T-helper 2 cell treated with Interferon-gamma antibody and Interleukin-4, amounts not matched to agents 5 μg/mL and 100 μg/mL, for 36 hours (primary cell): ENCODE results near the gene EWSR1.

Experiments
- DNase-seq: peaks from one replicate; pipeline ENCODE4 v3.0.0; 2021; ENCODE audit warnings: low spot score
- H3K27ac Mint-ChIP-seq: one replicate; pipeline ENCODE4 v1.8.0; 2021; ENCODE audit warnings: mild to moderate bottlenecking, mixed read lengths
- H3K27me3 Mint-ChIP-seq: one replicate; pipeline ENCODE4 v1.8.0; 2021; ENCODE audit warnings: low read depth, mixed read lengths
- H3K36me3 Mint-ChIP-seq: one replicate; pipeline ENCODE4 v1.8.0; 2021; ENCODE audit warnings: low read depth, mixed read lengths
- H3K4me1 Mint-ChIP-seq: one replicate; pipeline ENCODE4 v1.8.0; 2021; ENCODE audit warnings: low read depth, mixed read lengths
- H3K4me3 Mint-ChIP-seq: one replicate; pipeline ENCODE4 v1.8.0; 2022; ENCODE audit warnings: mild to moderate bottlenecking, moderate library complexity, mixed read lengths
- H3K9me3 Mint-ChIP-seq: one replicate; pipeline ENCODE4 v1.8.0; 2021; ENCODE audit warnings: mixed read lengths

Gene EWSR1

DNA sequence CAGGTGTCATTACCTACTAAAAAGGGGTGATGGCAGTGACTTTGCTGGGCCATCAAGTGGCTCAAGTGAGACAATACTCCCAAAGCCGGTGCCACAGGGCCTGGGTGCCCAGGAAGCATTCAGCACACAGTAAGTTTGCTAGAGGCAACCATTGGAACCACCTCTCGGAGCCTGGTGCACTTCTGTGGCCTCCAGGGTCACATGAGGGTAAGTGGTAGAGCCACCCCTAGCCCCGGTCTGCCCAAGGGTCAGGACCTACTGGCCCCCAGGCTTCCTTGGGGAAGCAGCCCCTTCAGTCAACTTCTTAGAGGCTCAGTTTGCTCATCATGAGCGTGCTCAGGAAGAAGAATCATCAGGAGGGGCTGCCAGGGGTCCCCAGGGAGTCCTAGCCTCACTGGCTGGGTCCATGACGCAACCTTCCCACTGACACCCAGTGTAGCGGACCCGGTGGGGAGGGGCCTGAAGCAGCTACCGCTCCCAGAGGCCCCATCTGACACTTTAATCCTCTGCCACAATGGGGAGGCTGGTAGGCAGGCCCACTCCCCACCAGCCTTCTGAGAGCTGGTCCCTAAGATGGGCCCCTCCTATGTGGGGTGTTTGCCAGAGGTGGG, 64.9 kb downstream of the EWSR1 start:
- Mint-ChIP-seq H3K9me3 (no peaks in the 10 kb centered on the region), H3K27ac (no peak overlapping the region), H3K4me3 (no peak overlapping the region), H3K36me3 (peaks cover 24% of the 10 kb centered on the region), H3K27me3 (no peaks in the 10 kb centered on the region), H3K4me1 (no peaks in the 10 kb centered on the region)
- DNase-seq, result no peak

DNA sequence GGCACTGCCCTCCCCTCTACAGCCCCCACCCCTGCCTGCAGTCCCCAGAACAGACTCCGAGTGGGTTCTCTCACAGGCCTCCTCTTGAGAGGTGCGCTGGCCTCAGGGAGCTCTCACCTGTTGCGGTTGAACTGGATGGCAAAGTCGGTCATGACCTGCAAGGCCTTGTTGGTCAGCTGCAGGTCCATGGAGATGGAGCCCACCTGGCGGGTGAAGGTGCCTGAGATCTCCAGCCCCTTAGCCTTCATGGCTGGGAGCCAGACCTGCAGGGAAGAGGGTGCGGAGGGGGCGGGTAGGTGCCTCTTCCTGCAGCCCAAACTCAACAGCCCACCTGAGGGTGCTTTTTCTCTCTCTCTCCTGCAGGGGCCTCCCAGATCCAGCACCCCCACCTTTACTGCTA, 66.1 kb downstream of the EWSR1 start:
- DNase-seq, result no peak
- H3K27ac Mint-ChIP-seq, result no peak overlapping the region
- H3K9me3 Mint-ChIP-seq, result no peaks in the 10 kb centered on the region
- no peaks in the 10 kb centered on the region for H3K27me3 Mint-ChIP-seq
- H3K4me1 Mint-ChIP-seq, result no peaks in the 10 kb centered on the region
- peaks cover 32% of the 10 kb centered on the region for H3K36me3 Mint-ChIP-seq
- no peak overlapping the region for H3K4me3 Mint-ChIP-seq

DNA sequence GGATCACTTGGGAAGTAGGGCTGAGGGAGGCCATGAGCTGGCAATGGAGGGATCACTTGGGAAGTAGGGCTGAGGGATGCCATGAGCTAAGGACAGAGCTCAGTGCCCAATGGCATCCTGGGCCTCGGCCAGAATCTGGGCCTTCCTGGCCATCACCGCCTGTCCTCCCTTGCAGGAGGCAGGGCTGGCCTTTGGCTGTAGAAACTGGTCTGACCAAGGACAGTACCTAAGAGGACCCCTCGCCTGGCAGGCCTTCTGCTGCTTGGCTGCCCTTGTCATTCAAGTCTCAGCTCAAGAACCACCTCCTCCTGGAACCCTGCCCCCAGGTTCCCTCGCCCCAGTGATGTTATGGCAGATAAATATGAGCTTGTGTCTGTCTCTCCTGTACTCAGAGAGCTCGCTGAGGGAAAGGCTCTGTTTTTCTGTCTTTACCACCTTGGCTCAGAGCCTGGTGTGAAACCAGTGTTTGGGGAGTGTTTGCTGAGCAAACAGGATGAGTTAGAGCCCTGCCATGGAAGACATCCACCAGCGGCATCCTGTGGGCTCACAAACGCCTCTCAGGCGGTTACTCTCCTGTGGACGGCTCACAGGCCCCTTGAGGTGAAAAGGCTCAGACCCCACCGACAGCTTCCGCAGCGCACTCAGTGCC, 66.8 kb downstream of the EWSR1 start:
- Mint-ChIP-seq H3K27me3 (no peaks in the 10 kb centered on the region), H3K4me3 (no peak overlapping the region), H3K4me1 (no peaks in the 10 kb centered on the region), H3K9me3 (no peaks in the 10 kb centered on the region), H3K27ac (no peak overlapping the region), H3K36me3 (peaks cover 35% of the 10 kb centered on the region)
- DNase-seq, result no peak

DNA sequence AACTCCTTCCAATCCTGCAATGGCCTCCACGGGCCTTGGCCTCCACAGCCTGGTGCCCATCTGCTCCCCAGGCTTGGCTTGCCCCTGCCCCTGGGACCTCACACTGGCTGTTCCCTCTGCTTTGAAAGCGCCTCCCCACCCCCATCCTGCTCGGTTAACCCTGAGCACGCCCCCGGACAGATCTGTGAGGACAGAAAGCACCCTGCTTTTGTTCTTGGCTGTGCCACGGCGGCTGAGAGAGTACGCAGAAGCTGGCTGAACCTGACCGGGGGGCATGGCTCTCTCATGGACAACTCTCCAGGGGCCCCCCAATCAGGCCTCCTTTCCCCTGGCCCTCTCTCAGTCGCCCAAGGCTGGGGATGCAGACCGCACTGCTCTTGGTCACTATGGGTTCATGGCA, 67.6 kb downstream of the EWSR1 start:
- Mint-ChIP-seq H3K4me3 (no peak overlapping the region), H3K36me3 (peaks cover 33% of the 10 kb centered on the region), H3K9me3 (no peaks in the 10 kb centered on the region), H3K4me1 (no peaks in the 10 kb centered on the region), H3K27me3 (no peaks in the 10 kb centered on the region), H3K27ac (no peak overlapping the region)
- no peak for DNase-seq

DNA sequence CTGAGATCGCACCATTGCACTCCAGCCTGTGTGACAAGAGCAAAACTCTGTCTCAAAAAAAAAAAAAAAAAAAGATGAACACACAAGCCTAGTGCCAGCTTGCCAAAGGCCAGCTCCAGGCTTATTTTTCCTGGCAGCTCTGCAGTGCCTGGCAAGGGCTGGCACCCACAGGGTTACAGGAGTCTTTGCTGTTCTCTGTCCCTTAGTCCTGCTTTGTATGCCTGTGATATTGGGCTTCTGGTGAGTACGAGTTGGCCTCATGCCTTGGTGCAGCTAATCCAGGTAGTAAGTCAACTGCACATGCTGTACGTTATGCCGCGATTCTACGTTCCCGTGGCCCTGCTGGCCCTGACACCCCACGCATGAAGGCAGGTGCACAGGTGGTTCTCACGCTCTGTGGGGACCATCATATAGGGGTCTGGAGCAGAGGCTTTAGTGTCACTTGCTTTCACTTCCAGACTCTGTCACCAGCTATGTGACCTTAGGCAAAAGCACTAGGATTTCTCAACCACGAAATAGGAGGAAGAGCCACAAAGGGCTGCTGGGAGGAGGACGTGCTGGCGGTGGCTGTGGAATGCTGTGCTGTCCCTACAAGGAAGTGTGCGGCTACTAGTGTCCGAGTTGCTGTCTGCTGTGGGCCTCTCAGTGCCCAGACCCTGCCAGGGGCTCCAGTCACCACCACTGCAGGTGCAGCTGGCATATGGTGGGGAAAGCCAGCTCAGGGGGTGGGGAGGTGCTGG, 68.9 kb downstream of the EWSR1 start:
- Mint-ChIP-seq H3K9me3 (no peaks in the 10 kb centered on the region), H3K36me3 (peaks cover 35% of the 10 kb centered on the region), H3K27me3 (no peaks in the 10 kb centered on the region), H3K27ac (no peak overlapping the region), H3K4me1 (no peaks in the 10 kb centered on the region), H3K4me3 (no peak overlapping the region)
- DNase-seq, result no peak

DNA sequence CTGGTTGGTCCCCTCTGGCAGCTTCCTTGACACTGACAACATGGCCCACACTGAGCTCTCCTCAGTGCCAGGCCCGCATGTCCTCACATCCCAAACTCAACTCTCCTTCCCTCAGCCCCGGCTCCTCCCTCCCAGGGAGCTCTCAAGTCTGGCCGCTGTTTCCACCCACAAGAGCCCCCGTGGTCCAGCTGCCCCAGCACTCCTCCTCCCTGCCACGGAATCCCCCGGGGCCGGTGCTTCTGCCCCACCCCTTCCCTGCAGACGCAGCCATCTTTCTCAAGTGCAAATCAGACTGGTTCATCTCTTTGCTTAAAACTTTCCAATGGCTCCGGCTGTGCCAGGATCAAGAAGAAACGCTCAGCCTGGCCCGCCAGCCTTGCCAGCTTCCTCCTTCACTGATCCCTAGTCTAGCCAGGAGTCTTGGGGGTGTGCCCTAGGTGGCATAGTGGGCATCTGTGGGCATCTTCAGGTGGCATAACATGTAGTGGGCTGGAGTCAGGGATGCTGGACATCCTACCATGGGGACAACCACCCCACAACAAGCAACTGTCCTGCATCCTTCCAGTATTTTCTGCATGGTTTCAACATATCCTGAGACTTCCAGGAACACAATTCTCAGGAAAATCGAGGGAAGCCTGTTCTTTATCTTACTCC, 69.7 kb downstream of the EWSR1 start:
- Mint-ChIP-seq H3K27me3 (no peaks in the 10 kb centered on the region), H3K4me3 (no peak overlapping the region), H3K36me3 (peaks cover 38% of the 10 kb centered on the region), H3K4me1 (no peaks in the 10 kb centered on the region), H3K9me3 (no peaks in the 10 kb centered on the region), H3K27ac (no peak overlapping the region)
- DNase-seq, result no peak

DNA sequence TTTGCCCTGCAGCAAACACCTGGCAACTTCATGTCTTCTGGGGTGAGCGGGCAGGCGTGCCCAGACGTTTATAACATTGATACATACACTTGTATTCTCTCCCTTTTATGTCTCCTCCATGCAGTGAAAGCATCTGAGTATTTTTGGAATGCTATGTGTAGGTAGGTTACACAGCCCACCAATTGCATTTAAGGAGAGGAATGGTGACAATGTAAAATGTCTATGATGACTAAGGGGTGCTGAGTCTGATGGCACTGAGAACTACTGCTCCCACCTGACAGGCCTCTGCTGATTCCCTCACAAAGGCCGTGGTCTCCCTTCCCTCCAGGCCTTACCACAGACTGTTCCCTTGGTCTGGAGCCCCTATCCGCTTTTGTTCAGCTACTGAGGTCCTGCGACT, 70.3 kb downstream of the EWSR1 start:
- H3K4me3 Mint-ChIP-seq, result no peak overlapping the region
- H3K4me1 Mint-ChIP-seq, result no peaks in the 10 kb centered on the region
- no peaks in the 10 kb centered on the region for H3K9me3 Mint-ChIP-seq
- peaks cover 40% of the 10 kb centered on the region for H3K36me3 Mint-ChIP-seq
- no peak for DNase-seq
- H3K27ac Mint-ChIP-seq, result no peak overlapping the region
- H3K27me3 Mint-ChIP-seq, result no peaks in the 10 kb centered on the region

DNA sequence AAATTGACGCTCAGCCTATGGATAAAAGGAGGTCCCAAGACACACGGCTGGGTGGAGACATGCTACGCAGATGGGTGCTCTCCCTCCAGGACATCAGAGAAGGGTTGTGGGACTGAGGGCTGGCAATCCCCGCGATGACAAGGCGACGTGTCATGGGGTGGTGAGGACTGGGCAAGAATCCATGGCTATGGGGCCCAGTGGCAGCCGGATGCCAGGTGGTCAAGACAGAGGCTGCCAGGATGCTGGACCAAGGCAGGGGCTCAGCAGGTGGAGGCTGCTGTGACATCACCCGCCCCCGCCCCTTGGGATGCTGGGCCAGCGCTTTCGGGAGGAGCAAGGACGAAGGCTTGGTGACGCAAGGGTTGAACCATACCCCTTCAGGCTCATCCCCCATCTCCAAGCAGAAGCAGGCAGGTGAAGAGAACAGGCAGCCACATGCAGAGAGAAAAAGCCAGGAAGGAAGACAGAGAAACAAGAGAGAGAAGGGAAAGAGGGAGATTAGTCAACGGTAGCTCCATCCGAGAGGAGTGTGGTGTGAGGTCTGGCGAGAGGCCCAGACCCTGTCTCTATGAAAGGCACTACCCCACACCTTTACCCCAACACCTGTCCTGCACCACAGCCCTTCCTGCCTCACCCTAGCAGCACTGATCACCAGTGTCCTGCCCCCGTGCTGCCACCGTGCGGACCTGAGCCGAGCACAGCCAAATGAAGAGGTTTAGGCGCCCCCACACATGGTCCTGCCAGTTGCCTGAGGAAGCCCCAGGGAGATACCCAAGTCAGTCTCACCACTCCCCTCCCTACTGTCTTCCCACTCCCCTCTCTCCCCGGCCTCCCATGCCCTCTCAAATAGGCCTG, 71.5 kb downstream of the EWSR1 start:
- no peak for DNase-seq
- H3K36me3 Mint-ChIP-seq, result peaks cover 42% of the 10 kb centered on the region
- H3K27ac Mint-ChIP-seq, result no peak overlapping the region
- H3K4me1 Mint-ChIP-seq, result no peaks in the 10 kb centered on the region
- no peak overlapping the region for H3K4me3 Mint-ChIP-seq
- no peaks in the 10 kb centered on the region for H3K27me3 Mint-ChIP-seq
- no peaks in the 10 kb centered on the region for H3K9me3 Mint-ChIP-seq

DNA sequence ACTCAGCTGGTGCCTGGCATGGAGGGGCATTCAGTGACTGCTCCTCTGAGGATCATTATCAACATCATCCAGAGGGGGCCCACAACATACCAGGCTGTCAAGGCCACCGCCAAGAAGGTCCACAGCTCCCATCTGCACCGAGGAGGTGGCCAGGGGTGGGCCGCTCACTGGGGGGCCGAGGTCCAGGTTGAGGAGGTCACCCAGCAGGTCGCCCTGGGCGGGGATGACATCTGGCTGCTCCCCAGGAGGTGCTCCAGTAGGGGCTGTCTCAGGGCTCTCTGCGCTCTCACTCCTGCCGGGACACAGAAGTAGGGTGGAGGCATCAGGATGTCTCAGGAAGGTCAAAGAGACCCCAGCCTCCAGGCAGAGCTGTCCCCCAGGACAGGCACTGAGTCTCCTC, 72.5 kb downstream of the EWSR1 start:
- Mint-ChIP-seq H3K9me3 (no peaks in the 10 kb centered on the region), H3K36me3 (peaks cover 42% of the 10 kb centered on the region), H3K4me3 (no peak overlapping the region), H3K4me1 (no peaks in the 10 kb centered on the region), H3K27me3 (no peaks in the 10 kb centered on the region), H3K27ac (no peak overlapping the region)
- no peak for DNase-seq

DNA sequence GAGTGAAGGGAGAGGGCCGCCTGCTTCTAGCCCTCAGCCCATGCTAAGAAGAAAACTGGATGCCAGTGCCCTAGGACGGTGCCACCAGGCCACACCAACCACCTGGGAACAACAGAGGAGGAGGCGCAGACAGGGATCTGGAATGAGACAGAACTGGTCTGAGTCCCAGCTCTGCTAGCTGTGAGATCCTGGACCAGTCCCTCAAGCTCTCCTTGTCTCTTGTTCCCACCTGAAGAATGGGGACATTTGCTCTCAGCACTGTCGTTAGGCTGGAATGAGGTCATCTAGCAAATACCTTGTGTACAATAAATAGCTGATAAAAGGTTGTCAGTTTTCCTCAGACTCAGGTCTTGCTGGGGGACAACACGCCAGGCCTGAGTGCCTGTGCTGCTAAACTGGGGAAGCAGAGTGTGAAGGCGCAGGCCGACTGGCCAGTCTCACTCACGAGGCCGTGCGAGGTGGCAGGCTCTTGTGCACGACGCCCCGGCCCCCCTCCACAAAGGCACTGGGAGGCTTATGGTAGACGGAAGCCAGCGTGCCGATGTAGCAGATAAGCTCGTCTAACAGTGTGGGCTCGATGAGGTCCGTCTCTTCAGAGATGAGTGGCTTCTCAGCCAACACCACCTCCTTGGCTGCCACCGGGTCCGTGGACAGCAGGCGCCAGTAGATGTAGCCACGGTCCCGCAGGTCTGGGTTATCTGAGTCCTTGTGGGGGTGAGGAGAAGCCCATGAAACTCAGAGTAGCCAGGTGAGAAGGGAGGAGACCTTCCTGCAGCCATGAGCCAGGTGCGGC, 73.2 kb downstream of the EWSR1 start:
- Mint-ChIP-seq H3K4me3 (no peak overlapping the region), H3K36me3 (peaks cover 42% of the 10 kb centered on the region), H3K27ac (no peak overlapping the region), H3K9me3 (no peaks in the 10 kb centered on the region), H3K27me3 (no peaks in the 10 kb centered on the region), H3K4me1 (no peaks in the 10 kb centered on the region)
- DNase-seq, result no peak

DNA sequence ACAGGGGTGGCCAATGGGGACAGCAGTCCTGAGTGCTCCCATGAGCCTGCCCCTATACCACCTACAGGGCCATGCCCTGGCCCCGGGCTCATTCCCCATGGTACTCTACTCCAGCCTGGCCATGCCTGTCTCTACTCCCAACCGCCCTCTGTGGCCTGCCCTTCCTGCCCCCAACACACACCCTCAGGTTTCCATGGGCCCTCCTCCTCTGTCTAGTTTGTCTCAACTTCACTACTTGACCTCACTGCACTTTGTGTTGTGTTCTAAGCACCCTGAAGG, 73.7 kb downstream of the EWSR1 start:
- no peaks in the 10 kb centered on the region for H3K27me3 Mint-ChIP-seq
- H3K36me3 Mint-ChIP-seq, result peaks cover 43% of the 10 kb centered on the region
- no peak for DNase-seq
- H3K27ac Mint-ChIP-seq, result no peak overlapping the region
- no peak overlapping the region for H3K4me3 Mint-ChIP-seq
- no peaks in the 10 kb centered on the region for H3K9me3 Mint-ChIP-seq
- H3K4me1 Mint-ChIP-seq, result no peaks in the 10 kb centered on the region

DNA sequence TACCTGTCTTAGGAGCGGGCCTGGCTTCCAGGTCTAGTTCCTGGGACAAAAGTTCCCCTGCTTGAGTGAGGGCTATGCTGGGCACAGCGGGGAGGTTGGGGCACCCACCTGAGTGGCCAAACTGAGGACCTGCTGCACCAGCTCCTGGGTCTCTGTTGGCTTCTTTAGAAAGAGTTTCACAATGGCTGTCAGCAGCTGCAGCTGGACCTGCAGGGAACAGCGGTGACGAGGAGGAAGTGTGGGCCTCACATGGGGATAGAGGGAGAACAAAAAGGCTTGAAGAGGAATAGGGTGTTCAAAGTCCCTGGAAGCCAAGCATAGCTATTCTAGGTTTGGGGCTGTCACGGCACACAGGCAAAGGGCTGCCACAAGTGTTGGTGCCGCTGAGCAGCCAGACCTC, 74.1 kb downstream of the EWSR1 start:
- no peak overlapping the region for H3K4me3 Mint-ChIP-seq
- peaks cover 40% of the 10 kb centered on the region for H3K36me3 Mint-ChIP-seq
- no peaks in the 10 kb centered on the region for H3K4me1 Mint-ChIP-seq
- H3K27ac Mint-ChIP-seq, result no peak overlapping the region
- DNase-seq, result no peak
- no peaks in the 10 kb centered on the region for H3K27me3 Mint-ChIP-seq
- no peaks in the 10 kb centered on the region for H3K9me3 Mint-ChIP-seq

DNA sequence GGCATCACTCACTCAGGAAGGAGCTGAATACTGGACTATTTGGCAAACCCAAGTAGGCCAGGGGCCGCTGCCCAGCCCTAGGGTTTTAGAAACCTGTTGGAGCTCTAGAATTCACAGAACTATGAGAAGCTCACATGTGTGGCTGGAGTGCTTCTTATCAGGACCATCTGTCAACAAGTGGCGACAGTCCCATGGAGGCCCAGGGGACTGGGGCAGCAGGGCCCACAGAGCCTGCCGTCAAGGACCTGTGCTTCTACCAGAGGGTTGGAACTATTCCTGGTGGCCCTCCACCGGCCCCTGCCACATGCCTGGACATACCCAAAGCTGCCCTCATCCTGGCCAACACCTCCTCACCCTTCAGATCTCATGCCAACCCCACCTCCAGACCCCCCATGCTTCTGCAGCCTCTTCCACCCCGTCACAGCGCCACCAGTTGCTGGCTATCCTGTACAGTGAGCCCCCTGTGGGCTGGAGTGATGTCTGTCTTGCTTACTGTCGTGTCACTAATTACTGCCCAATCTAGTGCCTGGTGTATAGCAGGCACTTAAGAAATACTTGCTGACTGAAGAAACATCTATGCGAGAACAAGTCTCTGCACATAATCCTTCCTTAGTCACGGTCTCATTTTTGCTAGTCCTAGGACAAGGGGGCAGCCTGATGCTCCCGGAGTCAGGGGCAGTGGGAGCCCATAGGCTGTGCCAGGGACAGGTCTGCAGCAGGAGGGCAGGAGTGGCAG, 74.7 kb downstream of the EWSR1 start:
- H3K9me3 Mint-ChIP-seq, result no peaks in the 10 kb centered on the region
- no peak overlapping the region for H3K4me3 Mint-ChIP-seq
- H3K27me3 Mint-ChIP-seq, result no peaks in the 10 kb centered on the region
- DNase-seq, result no peak
- H3K27ac Mint-ChIP-seq, result no peak overlapping the region
- H3K4me1 Mint-ChIP-seq, result no peaks in the 10 kb centered on the region
- peaks cover 44% of the 10 kb centered on the region for H3K36me3 Mint-ChIP-seq
